Right lobe of liver (tissue), 4 donors: ENCODE results near the gene UGT2A2.

Experiments
- POLR2A ChIP-seq: fragments of 450-650 bp; IDR thresholded peaks from one replicate; pipeline ENCODE4 v1.6.1; 2017; ENCODE audit warnings: antibody characterized with exemption, mild to moderate bottlenecking
- TF ChIP-seq, protein P1 (sequence below), 4 donors: fragments of 200-600 bp in 3 of 4; fragments of 450-650 bp in 1 of 4; IDR thresholded peaks; one replicate each; pipeline versions ENCODE4 v1.5.1 to v1.8.0; 2016 to 2022; ENCODE audit warnings: antibody characterized with exemption in 4 of 4, mild to moderate bottlenecking in 2 of 4
- donor health status: DM: no; HTN: no; CAD: no.
- donor health status: DM: no; HTN: no; CAD: no.
- donor health status: DM: no; HTN: yes; CAD: no.

GRCh38 chr4:69649207-69649606, 9.8 kb upstream of the UGT2A2 start:
- TF ChIP-seq, protein P1, sequence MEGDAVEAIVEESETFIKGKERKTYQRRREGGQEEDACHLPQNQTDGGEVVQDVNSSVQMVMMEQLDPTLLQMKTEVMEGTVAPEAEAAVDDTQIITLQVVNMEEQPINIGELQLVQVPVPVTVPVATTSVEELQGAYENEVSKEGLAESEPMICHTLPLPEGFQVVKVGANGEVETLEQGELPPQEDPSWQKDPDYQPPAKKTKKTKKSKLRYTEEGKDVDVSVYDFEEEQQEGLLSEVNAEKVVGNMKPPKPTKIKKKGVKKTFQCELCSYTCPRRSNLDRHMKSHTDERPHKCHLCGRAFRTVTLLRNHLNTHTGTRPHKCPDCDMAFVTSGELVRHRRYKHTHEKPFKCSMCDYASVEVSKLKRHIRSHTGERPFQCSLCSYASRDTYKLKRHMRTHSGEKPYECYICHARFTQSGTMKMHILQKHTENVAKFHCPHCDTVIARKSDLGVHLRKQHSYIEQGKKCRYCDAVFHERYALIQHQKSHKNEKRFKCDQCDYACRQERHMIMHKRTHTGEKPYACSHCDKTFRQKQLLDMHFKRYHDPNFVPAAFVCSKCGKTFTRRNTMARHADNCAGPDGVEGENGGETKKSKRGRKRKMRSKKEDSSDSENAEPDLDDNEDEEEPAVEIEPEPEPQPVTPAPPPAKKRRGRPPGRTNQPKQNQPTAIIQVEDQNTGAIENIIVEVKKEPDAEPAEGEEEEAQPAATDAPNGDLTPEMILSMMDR (IDR thresholded peaks at IDR 0.05) = no peak
- no peak for TF ChIP-seq POLR2A
